ENCODE data around the gene PRSS33. TPM values are rescaled to one million over a fixed set of nuclear protein-coding genes. Genes with fewer than 3 reads are reported as not detected.

PRSS33 gene
- total RNA-seq, 1 experiment from 2014 or later, result 0.13 TPM

DNA sequence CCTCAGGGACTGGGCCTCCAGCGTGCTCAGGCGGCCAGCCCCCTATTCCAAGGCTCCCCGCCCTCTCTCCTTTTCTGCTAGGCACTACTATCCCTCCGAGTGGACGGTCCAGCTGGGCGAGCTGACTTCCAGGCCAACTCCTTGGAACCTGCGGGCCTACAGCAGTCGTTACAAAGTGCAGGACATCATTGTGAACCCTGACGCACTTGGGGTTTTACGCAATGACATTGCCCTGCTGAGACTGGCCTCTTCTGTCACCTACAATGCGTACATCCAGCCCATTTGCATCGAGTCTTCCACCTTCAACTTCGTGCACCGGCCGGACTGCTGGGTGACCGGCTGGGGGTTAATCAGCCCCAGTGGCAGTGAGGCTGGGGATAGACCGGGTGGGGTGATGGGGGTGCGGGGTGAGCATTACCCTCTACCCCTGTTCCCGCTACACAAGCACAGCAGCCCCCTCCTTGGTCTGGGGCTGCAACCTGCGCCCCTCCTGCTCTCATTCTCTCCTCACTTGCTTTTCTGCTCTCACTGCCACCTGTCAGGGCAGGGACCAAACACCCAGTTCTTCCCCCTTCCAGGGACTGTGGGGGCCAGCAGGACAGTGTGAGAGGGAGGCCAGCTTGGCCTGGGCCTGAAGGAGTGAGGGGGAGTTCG lies 12.0 kb upstream of the PRSS33 start:
- no peak for DNase-seq (ENCODE audit: low spot score)

DNA sequence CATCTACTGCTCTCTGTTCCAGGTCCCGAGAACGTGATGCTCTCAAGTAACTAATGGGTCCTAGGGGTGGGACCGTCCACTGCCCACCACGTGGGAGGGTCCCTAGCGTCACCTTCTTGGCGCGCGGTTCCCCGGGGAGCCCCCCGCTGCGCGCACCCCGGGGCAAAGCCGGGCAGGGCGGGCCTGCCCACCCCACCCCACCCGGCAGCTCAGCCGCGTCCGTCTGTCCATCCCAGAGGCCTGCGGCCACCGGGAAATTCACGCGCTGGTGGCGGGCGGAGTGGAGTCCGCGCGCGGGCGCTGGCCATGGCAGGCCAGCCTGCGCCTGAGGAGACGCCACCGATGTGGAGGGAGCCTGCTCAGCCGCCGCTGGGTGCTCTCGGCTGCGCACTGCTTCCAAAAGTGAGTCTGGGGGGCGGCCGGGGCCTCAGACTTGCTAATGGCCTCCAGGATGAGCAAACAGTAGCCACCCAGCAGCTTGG lies 11.4 kb upstream of the PRSS33 start:
- no peak for DNase-seq (ENCODE audit: low spot score)

DNA sequence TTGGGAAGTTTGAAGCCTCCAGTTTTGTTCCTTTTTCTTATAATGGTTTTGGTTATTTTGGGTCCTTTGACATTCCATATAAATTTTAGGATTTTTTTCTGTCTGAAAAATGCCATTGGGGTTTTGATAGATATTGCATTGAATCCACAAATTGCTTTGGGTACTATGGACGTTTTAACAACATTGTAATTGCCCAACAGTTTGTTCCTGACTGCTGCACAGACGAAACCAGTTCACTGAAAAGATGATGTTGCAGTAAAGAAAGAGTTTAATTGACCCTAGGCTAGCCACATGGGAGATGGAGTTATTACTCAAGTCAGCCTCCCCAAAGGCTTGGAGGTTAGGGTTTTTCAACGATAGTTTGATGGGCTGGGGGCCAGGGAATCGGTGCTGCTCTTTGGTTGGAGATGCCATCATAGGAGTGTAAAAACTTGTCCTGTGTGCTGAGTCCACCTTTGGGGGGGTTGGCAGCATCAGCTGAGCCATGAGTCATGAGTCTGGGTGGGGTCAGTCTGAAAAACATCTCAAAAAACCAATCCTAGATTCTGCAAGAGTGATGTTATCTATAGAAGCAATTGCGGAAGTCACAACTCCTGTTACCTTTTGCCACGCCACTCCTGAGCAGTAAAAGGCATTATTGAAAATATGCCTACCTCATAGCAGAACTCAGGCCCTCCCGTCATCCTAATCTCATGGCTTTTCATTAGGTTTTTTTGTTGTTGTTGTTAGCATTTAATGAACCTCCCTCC lies 8.2 kb upstream of the PRSS33 start:
- DNase-seq (ENCODE audit: low spot score), result no peak

DNA sequence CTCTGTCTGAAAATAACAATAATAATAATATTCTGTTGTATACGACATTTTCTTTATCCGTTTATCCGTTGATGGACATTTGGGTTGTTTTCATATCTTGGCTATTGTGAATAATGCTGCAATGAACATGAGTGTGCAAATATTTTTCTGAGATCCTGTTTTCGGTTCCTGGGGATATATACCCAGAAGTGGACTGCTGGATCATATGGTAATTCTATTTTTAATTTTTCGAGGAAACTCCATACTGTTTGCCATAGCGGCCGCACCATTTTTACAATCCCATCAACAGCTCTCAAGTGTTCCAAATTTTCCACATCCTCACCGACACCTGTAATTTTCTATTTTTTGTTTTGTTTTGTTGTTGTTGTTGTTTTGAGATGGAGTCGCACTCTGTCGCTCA lies 5.6 kb upstream of the PRSS33 start:
- no peak for DNase-seq (ENCODE audit: low spot score)

DNA sequence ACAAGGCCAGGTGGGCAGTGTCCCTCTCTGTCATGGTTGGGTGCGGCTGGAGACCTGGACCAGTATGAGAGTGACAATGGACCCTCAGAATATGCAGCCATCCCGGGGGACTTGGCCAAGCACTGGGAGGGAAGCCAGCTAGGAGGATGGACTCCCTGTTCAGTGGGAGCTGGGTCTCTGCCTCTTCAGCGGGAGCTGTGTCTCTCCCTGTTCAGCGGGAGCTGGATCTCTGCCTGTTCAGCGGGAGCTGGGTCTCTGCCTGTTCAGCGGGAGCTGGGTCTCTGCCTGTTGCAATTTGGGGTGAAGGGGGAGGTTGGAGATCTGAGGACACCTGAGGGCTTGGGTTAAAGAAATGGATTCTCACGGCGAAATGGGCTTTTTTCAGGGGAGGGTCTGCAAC lies 3.8 kb upstream of the PRSS33 start:
- DNase-seq (ENCODE audit: low spot score), result no peak

DNA sequence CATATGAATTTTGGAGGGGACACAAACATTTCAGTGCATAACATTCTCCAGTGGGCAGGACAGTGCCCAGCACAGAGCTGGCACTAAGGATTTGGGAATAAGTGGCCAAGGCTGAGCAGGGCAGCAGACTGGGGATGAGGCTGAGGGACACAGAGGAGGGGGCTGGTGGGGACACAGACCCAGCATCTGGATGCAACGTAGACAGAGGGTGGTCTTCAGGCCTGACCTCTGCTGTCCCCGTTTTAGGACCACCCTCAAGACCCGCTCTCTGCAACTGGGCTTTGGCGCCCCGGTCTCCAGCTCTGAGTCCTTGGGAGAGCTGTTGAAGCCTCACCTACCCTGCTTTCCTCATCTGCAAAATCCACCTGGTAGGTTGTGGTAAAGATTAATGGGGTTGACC lies 3.3 kb upstream of the PRSS33 start:
- no peak for DNase-seq (ENCODE audit: low spot score)

DNA sequence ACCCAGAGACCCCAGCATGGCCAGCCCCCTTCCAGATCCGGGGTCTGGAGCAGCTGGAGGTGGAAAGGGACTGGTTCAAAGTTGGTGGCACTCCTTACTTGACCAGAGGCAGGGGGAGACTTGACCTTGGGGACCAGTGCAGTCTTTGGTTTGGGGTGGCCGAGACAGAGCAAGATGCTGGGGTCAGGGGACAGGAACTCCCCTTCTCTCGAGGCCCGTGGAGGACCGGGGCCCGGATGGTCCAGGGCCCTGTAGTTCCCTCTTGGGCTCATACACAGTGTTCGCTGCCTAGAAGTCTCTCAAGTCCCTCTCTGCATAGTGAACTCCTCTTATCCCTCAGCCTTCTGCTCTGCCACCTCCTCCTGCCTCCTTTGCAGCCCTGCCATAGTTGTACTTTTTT lies 601 bp upstream of the PRSS33 start:
- no peak for DNase-seq (ENCODE audit: low spot score)

DNA sequence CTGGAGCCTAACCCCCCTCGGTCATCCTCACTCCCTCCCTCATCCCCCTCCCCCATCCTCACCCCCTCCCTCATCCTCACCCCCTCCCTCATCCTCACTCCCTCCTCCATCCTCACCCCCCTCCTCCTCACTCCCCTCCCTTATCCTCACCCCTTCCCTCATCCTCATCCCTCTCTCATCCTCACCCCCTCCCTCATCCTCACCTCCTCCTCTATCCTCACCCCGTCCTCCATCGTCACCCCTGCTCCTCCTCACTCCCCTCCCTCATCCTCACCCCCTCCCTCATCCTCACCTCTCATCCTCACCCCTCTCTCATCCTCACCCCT lies 571 bp downstream of the PRSS33 start:
- DNase-seq (ENCODE audit: low spot score), result no peak

DNA sequence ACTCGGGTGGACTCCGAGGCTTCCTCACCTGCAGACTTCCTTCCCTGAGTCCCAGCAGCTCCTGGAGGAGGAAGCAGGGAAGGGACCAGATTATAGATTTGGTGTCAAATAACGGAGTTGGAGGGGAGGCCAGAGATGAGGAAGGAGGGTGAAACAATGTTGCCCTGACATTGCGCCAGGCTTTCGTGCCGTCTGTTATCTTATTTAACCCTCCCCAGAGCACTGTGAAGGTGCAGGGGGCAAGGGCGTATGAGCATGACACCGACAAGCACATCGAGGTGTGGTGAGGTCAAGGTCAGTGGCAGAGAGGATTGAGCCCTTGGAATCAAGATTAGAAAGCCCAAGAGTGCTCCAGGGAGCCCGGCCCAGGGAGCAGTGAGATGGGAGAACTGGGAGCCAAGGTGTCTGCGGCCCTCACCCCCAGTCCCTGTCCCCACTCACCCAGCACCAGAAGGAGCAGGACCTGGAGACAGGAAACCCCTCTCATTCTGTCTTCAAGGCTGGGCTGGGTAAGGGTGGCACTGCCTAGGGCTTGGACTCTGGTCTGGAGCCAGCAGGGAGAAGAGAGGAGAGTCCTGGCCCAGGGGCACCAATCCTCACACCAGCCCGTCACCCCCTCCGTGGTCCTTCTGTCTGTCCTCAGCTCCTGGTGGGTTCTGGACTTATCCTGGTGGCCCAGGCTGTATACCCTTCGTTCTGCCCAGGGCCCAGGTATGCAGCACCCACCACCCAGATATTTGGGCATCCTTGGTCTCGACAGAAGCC lies 1.1 kb downstream of the PRSS33 start:
- DNase-seq (ENCODE audit: low spot score), result no peak

DNA sequence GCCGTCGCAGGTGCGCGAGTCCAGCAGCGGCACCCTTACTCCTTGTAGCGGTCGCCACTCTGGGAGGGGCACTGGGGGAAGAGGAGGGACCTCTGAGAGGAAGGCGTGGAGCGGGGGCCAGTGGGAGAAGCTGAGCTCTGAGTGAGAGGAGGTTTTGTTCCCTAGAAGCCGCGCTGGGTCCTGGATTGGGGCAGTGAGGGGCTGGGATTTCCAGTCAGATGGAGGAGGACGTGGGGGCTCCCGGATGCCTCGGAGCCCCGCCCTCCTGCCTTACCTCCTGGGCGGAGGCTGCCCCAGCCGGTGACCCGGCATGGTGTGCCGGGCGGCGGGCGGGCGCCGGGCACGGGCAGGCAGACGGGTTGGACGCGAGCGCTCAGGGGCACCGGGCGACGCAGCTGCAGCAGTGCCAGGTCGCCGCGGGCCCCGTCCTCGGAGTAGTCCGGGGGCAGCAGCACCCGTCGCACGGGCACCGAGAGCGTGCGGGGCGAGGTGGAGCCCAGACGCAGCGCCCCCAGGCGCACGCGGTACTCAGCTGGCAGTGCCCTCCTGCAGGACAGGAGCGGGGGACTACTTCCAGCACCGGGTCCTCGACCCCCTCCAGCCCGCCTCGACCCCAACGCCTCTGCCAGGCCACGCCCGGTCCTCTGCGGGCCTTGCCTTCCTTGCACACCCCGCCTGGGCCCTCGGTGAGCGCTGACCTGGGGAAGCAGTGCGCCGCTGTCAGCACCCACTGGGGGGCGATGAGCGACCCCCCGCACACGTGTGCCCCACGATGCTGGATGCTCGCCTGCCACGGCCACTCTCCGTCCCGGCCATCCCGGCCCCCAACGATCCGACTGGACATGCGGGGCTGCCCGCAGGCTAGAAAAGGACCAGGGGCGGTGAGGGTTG lies 2.0 kb downstream of the PRSS33 start:
- DNase-seq (ENCODE audit: low spot score), result no peak

DNA sequence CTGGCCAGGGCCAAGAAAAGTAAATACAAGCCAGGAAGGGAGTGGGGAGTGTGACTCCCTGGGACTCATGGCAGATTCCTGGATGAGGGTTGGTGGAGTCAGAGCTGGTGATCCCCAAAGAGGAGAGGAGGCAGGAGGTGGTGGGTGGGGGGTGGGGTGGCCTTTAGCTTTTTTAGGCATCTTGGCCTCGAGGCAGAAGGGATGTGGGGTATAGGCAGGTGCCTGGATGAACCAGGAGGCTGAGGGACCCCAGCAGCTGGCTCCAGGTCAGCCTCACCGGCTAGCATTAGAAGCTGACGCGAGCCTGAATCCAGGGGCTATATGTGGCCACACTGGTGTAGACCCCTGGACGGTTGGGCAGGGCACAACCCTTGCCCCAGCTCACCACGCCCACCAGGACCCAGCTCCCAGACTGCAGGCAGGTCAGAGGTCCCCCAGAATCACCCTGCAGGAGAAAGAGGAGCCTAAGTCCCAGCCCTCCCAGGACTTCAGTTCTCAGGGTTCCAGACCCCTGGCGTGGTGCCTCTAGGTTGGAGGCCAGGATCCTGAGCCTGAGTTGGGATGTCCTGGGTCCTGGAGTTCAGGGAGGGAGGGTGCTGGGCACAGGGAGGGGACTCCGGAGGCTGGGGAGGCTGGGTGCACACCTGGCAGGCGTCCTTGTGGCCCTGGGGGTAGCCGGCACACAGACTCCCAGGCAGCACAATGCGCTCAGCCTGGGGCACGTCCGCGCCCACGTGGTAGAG lies 2.8 kb downstream of the PRSS33 start:
- DNase-seq (ENCODE audit: low spot score), result no peak

DNA sequence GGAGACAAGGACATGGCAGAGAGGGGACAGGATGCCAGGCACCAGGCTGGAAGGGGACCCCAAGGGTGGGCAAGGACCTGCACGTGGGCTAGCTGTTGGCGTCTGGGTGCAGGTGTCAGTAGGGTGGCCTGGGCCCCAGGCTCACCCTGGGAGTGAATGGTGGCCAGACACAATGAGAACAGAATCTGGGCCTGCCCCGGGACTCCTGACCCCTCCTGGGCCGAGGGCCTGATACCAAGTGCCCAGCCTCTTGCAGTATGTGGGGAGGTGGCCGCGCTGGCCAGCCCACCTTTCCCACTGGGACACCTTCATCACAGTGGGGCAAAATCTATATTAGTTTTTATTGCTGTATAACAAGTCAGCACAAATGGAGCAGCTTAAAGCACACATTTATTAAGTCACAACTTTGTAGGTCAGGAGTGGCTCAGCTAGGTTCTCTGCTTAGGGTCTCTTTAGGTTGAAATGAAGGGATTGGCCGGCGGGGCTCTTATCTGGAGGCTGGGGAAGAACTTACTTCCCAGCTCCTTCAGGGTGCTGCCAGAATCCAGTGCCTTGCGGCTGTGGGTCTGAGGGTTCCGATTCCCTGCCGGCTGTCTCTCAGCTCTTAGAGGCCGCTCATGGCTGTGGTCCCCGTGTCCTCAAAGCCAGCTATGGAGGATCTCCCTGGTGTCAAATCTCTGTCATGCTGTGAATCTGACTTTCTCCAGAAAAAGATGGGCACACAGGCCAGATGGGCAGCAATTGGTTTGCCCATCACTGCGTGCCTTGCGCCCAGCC lies 3.6 kb downstream of the PRSS33 start:
- DNase-seq (ENCODE audit: low spot score), result no peak

DNA sequence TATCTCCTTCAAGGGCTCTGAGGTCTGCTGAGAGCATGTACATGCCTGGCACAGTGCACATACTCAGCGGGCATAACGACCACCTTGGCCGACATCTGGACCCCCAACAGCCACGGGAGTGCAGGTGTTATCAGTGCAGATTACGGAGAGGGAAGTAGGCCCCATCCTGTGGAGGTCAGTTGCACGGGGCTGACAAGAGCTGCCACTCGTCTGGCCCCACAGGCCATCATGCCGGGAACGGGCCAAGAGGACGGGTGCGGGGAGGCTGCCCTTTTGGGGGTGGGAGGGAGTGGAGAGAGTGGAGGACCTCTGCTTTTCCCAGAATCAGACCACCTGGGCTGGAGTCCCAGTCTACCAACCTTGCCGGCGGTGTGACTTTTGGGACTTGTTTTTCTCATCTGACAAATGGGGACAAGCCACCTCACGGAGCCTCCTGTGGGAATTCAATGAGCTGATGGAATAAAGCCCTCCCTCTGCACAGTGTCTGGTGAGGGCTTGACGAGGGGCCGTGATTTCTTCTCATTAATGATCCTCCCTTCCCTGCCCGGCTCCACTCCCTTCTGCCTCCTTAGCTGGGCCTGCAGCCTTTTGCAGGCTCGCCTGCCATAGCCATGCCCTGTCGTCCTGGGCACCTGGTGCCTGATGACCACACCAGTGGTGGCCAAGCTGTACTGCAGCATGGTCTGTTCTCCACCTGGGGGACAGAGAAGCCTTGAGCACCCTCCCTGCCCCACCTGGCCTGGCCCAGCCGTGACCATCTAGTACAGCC lies 4.6 kb downstream of the PRSS33 start:
- DNase-seq (ENCODE audit: low spot score), result peak; percentile 37

DNA sequence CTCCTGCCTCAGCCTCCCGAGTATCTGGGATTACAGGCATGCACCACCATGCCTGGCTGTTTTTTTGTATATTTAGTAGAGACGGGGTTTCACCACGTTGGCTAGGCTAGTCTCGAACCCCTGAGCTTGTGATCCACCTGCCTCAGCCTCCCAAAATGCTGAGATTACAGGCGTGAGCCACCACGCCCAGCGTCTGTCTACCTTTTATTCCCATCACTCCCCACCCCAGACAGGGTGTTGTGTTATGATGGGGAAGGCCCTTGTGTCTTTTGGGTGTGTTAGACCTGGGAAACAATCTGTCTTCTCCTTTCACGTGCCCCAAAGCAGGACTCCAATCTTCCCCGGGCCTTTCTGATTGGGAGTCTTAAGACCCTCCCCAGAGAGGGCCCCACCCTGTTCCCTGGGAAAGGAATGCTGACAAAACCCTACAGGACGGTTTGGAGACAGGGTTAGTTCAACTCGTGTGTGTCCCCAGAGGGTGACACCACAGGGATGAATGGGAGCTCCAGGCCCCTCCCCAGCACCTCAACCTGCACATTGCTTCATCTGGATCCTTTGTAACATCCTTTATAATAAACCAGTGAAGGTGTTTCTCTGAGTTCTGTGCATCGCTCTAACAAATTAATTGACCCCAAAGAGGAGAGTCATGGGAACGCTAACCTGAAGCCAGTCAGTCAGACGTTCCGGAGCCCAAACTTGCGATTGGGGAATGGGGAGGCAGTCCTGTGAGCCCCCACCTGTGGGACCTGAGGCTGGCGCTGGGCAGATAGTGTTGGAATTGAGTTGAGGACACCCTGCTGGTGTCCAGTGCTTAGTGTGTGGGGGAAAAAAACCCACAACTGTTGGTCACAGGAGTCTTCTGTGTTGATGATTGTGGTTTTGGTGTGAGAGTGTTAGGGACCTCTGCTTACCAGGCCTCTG lies 7.1 kb downstream of the PRSS33 start:
- no peak for DNase-seq (ENCODE audit: low spot score)

DNA sequence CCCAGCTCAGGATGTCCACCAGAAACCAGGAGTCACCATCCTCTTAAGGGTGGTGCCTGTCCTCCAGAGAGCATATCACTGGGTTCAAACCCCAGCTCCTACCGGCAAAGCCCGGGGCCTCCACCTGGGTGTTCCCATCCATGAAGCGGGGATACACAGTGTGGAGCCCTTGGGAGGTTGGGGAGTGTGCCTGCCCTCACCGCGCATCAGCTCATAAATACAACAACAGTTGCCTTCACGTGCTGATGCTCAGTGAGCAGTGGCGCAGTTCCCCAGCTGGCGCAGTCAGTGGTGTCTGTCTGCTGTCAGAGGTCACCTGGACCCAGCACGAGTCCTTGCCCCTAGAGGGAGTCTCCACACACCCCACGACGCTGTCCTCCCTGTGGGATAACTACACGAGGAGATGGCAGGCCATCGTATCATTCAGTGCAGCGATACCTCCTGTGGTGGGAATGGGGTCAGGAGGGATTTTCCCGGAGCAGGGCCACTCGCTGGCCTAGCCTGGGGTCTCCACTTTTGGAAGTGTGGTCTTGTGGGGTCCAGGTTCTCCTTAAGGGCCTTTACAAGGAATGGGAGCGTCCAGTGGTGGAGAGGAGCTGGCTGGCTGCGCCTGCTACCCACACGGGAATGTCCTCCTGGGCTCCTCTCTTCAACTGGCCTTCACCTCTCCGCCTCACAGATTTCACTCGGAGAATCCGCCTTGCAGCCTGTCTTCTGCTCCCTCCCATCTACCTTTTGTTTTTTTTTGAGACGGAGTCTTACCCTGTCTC lies 8.0 kb downstream of the PRSS33 start:
- no peak for DNase-seq (ENCODE audit: low spot score)

DNA sequence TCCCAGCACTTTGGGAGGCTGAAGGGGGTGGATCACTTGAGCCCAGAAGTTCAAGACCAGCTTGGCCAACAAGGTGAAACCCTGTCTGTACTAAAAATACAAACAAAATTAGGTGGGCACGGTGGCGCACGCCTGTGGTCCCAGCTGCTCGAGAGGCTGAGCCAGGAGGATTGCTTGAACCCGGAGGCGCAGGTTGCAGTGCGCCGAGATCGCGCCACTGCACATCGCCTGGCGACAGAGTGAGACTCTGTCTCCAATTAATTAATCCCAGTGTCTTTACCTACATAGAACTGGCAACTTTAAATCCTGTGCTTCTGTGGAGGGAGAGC lies 8.8 kb downstream of the PRSS33 start:
- DNase-seq (ENCODE audit: low spot score), result no peak

DNA sequence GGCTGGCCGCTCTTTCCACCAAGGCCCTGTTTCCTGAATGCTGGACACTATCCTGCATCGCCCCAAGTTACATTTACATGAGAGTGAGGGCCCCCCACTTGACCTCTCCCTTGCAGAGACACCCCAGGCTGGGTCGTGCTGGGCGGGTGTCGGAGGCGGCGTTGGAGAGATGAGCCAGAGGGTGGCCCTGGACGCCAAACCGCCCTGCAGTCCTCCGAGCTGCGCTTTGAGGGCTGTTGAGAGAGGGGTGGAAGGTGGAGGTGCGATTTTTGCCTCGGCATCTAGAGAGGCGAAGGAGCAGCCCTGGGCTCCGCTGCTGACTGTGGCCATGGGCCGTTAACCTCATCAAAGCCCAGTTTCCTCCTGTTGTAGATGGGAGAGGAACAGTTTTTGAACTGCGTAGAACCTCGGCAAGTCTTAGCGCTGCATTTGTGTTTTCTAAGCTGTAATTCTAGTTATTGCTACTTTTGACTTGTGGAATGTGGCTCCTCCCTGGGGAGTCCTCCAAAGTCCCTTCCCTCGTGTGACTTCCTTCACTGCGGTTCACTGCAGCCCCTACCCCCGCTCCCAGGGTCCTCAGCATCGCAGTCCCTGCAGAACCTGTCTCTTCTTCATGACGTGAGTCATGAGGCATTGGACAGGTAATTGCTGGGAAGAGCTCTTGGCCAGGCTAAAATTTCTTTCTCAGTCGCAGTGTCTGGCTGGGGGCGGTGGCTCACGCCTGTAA lies 9.3 kb downstream of the PRSS33 start:
- DNase-seq (ENCODE audit: low spot score), result peak; percentile 37
